HEK293 (cell line): ENCODE results near the gene PROKR2.

Experiments used
- CTCF ChIA-PET: fragments of 350-600 bp; formaldehyde crosslinking; extraction: SDS; loops from one replicate; lab custom pipeline; 2021; ENCODE audit warnings: antibody characterized with exemption; lab: Yijun Ruan, JAX
- POLR2A ChIA-PET: fragments of 300-600 bp; formaldehyde crosslinking; extraction: SDS; loops from one replicate; lab custom pipeline; 2020; ENCODE audit warnings: antibody characterized with exemption, inconsistent platforms; lab: Yijun Ruan, JAX
- H3K27ac ChIP-seq: fragments of 200-500 bp; sonication (Bioruptor generic); 2 replicates; pipeline ENCODE4 v1.5.1; 2014; ENCODE audit warnings: low read depth, low read length, control low read depth, inconsistent platforms; ENCODE audit errors: extremely low read depth
- H3K36me3 ChIP-seq, 2 experiments: fragments of 200-500 bp in 1 of 2; sonication (Bioruptor generic) in 1 of 2; 1 replicate in 1 of 2; 2 replicates in 1 of 2; pipeline ENCODE4 v1.5.1; 2014 to 2017; ENCODE audit warnings: inconsistent platforms in 2 of 2, low read length in 2 of 2; ENCODE audit not compliant: control insufficient read depth in 2 of 2, insufficient read depth in 1 of 2
- H3K4me1 ChIP-seq: fragments of 200-500 bp; sonication (Bioruptor generic); 2 replicates; pipeline ENCODE4 v1.5.1; 2014; ENCODE audit warnings: mild to moderate bottlenecking, low read length, inconsistent platforms; ENCODE audit not compliant: control insufficient read depth, insufficient read depth
- H3K4me3 ChIP-seq: 2 replicates; pipeline ENCODE4 v1.5.1; 2011; ENCODE audit warnings: low read depth, mild to moderate bottlenecking, control low read depth, low read length, moderate library complexity
- H3K9me3 ChIP-seq: fragments of 200-500 bp; sonication (Bioruptor generic); 2 replicates; pipeline ENCODE4 v1.5.1; 2014; ENCODE audit warnings: low read depth, low read length, inconsistent platforms; ENCODE audit not compliant: control insufficient read depth, insufficient read depth
- ATF2 ChIP-seq: fragments of 450-650 bp; formaldehyde crosslinking; IDR thresholded peaks from 2 replicates; pipeline ENCODE4 v1.5.1; 2016; ENCODE audit warnings: missing biosample characterization, missing genetic modification characterization, low read depth
- GFI1B ChIP-seq: fragments of 450-650 bp; formaldehyde crosslinking; IDR thresholded peaks from 2 replicates; pipeline ENCODE4 v1.5.1; 2016; ENCODE audit warnings: missing biosample characterization, missing genetic modification characterization
- GLI2 ChIP-seq: fragments of 450-650 bp; formaldehyde crosslinking; IDR thresholded peaks from 2 replicates; pipeline ENCODE4; 2017; ENCODE audit warnings: missing biosample characterization, missing genetic modification characterization, low read depth, borderline replicate concordance
- IKZF3 ChIP-seq: fragments of 450-650 bp; IDR thresholded peaks from 2 replicates; pipeline ENCODE4 v1.5.0; 2018; ENCODE audit warnings: missing biosample characterization, mild to moderate bottlenecking, missing genetic modification characterization, moderate library complexity
- KLF7 ChIP-seq: fragments of 450-650 bp; formaldehyde crosslinking; IDR thresholded peaks from 2 replicates; pipeline ENCODE4 v1.5.1; 2016; ENCODE audit warnings: missing biosample characterization, missing genetic modification characterization, borderline replicate concordance
- MEIS1 ChIP-seq: sonication (generic); formaldehyde crosslinking; IDR thresholded peaks from 2 replicates; pipeline ENCODE4 v1.8.1; 2022; ENCODE audit warnings: missing genetic modification reagents, mild to moderate bottlenecking, borderline replicate concordance
- MYNN ChIP-seq: fragments of 450-650 bp; formaldehyde crosslinking; IDR thresholded peaks from 2 replicates; pipeline ENCODE4 v1.5.1; 2016; ENCODE audit warnings: missing biosample characterization, missing genetic modification characterization, borderline replicate concordance
- OVOL3 ChIP-seq: fragments of 450-650 bp; formaldehyde crosslinking; IDR thresholded peaks from 2 replicates; pipeline ENCODE4 v1.5.1; 2016; ENCODE audit warnings: missing biosample characterization, missing genetic modification characterization
- ZBTB17 ChIP-seq: fragments of 450-650 bp; formaldehyde crosslinking; IDR thresholded peaks from 2 replicates; pipeline ENCODE4 v1.5.1; 2016; ENCODE audit warnings: missing biosample characterization, missing genetic modification characterization
- ZBTB6 ChIP-seq: fragments of 450-650 bp; formaldehyde crosslinking; IDR thresholded peaks from 2 replicates; pipeline ENCODE4 v1.5.1; 2017; ENCODE audit warnings: missing biosample characterization, missing genetic modification characterization
- ZEB2 ChIP-seq: fragments of 450-650 bp; formaldehyde crosslinking; IDR thresholded peaks from 2 replicates; pipeline ENCODE4 v1.5.1; 2016; ENCODE audit warnings: missing biosample characterization, missing genetic modification characterization
- ZIC2 ChIP-seq: fragments of 450-650 bp; formaldehyde crosslinking; IDR thresholded peaks from 2 replicates; pipeline ENCODE4 v1.5.1; 2016; ENCODE audit warnings: missing biosample characterization, missing genetic modification characterization
- ZNF148 ChIP-seq: fragments of 450-650 bp; formaldehyde crosslinking; IDR thresholded peaks from 2 replicates; pipeline ENCODE4 v1.5.0; 2017; ENCODE audit warnings: missing biosample characterization, missing genetic modification characterization, borderline replicate concordance
- ZNF175 ChIP-seq: fragments of 450-650 bp; formaldehyde crosslinking; IDR thresholded peaks from 2 replicates; pipeline ENCODE4 v1.5.1; 2016; ENCODE audit warnings: missing biosample characterization, missing genetic modification characterization
- ZNF2 ChIP-seq: fragments of 450-650 bp; formaldehyde crosslinking; IDR thresholded peaks from 2 replicates; pipeline ENCODE4 v1.5.1; 2016; ENCODE audit warnings: missing biosample characterization, missing genetic modification characterization
- ZNF23 ChIP-seq: fragments of 450-650 bp; formaldehyde crosslinking; IDR thresholded peaks from 2 replicates; pipeline ENCODE4 v1.5.1; 2016; ENCODE audit warnings: missing biosample characterization, missing genetic modification characterization, borderline replicate concordance
- ZNF24 ChIP-seq: fragments of 450-650 bp; formaldehyde crosslinking; IDR thresholded peaks from 2 replicates; pipeline ENCODE4 v1.5.1; 2016; ENCODE audit warnings: missing biosample characterization, missing genetic modification characterization
- ZNF350 ChIP-seq: fragments of 450-650 bp; formaldehyde crosslinking; IDR thresholded peaks from 2 replicates; pipeline ENCODE4 v1.5.0; 2017; ENCODE audit warnings: missing biosample characterization, mild to moderate bottlenecking, missing genetic modification characterization
- ZNF529 ChIP-seq: fragments of 450-650 bp; formaldehyde crosslinking; IDR thresholded peaks from 2 replicates; pipeline ENCODE4 v1.5.1; 2017; ENCODE audit warnings: missing genetic modification characterization, missing biosample characterization; ENCODE audit not compliant: insufficient replicate concordance
- ZNF555 ChIP-seq: fragments of 450-650 bp; formaldehyde crosslinking; conservative IDR thresholded peaks from 2 replicates; pipeline ENCODE4 v1.5.1; 2017; ENCODE audit warnings: missing biosample characterization, mild to moderate bottlenecking, missing genetic modification characterization, inconsistent platforms
- ZNF660 ChIP-seq: fragments of 450-650 bp; IDR thresholded peaks from 2 replicates; pipeline ENCODE4 v1.5.1; 2018; ENCODE audit warnings: missing biosample characterization, mild to moderate bottlenecking, missing genetic modification characterization
- ZNF76 ChIP-seq: fragments of 450-650 bp; formaldehyde crosslinking; IDR thresholded peaks from 2 replicates; pipeline ENCODE4; 2016; ENCODE audit warnings: low read depth, missing biosample characterization, missing genetic modification characterization, borderline replicate concordance
- TF ChIP-seq, protein P1 (sequence below): fragments of 450-650 bp; formaldehyde crosslinking; IDR thresholded peaks from 2 replicates; pipeline ENCODE4 v1.5.1; 2016; ENCODE audit warnings: missing biosample characterization, missing genetic modification characterization
- TF ChIP-seq, protein P2 (sequence below): fragments of 450-650 bp; formaldehyde crosslinking; IDR thresholded peaks from 2 replicates; pipeline ENCODE4 v1.5.1; 2016; ENCODE audit warnings: missing biosample characterization, missing genetic modification characterization
- TF ChIP-seq, protein P3 (sequence below): fragments of 450-650 bp; formaldehyde crosslinking; IDR thresholded peaks from 2 replicates; pipeline ENCODE4 v1.5.1; 2016; ENCODE audit warnings: missing biosample characterization, missing genetic modification characterization
- TF ChIP-seq, protein P4 (sequence below): fragments of 450-650 bp; IDR thresholded peaks from 2 replicates; pipeline ENCODE4 v1.5.1; 2018; ENCODE audit warnings: missing biosample characterization, mild to moderate bottlenecking, missing genetic modification characterization

Gene PROKR2

GRCh38 chr20:5279661-5280060 lies 37.1 kb downstream of the PROKR2 start:
- Histone ChIP-seq H3K4me1 (no peaks in the 10 kb centered on the region), H3K27ac (no peak overlapping the region)
- POLR2A ChIA-PET, result no interaction called here
- CTCF ChIA-PET, result interaction anchor here (0.7 kb wide), 1 partner anchor 161 kb away, joined by 3 read pairs; no protein-coding TSS in a partner anchor
- TF ChIP-seq GLI2 (tag by site-specific recombination) (no peak), ZNF76 (tag by site-specific recombination) (no peak), ZBTB6 (tag by site-specific recombination) (no peak), IKZF3 (no peak), ZEB2 (no peak), ZNF175 (no peak), ZBTB17 (no peak), KLF7 (no peak), ZNF2 (no peak), ZNF350 (tag by site-specific recombination) (no peak), ZNF148 (tag by site-specific recombination) (no peak), MEIS1 (no peak), ZNF660 (tag by site-specific recombination) (no peak), ZNF555 (no peak), ZNF24 (tag by site-specific recombination) (no peak), ZNF23 (no peak)
- TF ChIP-seq, protein P1, sequence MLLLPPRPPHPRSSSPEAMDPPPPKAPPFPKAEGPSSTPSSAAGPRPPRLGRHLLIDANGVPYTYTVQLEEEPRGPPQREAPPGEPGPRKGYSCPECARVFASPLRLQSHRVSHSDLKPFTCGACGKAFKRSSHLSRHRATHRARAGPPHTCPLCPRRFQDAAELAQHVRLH, result no peak
- TF ChIP-seq, protein P2, sequence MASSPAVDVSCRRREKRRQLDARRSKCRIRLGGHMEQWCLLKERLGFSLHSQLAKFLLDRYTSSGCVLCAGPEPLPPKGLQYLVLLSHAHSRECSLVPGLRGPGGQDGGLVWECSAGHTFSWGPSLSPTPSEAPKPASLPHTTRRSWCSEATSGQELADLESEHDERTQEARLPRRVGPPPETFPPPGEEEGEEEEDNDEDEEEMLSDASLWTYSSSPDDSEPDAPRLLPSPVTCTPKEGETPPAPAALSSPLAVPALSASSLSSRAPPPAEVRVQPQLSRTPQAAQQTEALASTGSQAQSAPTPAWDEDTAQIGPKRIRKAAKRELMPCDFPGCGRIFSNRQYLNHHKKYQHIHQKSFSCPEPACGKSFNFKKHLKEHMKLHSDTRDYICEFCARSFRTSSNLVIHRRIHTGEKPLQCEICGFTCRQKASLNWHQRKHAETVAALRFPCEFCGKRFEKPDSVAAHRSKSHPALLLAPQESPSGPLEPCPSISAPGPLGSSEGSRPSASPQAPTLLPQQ, result no peak
- TF ChIP-seq, protein P3, sequence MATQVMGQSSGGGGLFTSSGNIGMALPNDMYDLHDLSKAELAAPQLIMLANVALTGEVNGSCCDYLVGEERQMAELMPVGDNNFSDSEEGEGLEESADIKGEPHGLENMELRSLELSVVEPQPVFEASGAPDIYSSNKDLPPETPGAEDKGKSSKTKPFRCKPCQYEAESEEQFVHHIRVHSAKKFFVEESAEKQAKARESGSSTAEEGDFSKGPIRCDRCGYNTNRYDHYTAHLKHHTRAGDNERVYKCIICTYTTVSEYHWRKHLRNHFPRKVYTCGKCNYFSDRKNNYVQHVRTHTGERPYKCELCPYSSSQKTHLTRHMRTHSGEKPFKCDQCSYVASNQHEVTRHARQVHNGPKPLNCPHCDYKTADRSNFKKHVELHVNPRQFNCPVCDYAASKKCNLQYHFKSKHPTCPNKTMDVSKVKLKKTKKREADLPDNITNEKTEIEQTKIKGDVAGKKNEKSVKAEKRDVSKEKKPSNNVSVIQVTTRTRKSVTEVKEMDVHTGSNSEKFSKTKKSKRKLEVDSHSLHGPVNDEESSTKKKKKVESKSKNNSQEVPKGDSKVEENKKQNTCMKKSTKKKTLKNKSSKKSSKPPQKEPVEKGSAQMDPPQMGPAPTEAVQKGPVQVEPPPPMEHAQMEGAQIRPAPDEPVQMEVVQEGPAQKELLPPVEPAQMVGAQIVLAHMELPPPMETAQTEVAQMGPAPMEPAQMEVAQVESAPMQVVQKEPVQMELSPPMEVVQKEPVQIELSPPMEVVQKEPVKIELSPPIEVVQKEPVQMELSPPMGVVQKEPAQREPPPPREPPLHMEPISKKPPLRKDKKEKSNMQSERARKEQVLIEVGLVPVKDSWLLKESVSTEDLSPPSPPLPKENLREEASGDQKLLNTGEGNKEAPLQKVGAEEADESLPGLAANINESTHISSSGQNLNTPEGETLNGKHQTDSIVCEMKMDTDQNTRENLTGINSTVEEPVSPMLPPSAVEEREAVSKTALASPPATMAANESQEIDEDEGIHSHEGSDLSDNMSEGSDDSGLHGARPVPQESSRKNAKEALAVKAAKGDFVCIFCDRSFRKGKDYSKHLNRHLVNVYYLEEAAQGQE, result no peak
- TF ChIP-seq, all 188 proteins: peak for 0
- Histone ChIP-seq H3K4me3 (no peak overlapping the region), H3K36me3 (no peaks in the 10 kb centered on the region), H3K9me3 (no peaks in the 10 kb centered on the region)

DNA sequence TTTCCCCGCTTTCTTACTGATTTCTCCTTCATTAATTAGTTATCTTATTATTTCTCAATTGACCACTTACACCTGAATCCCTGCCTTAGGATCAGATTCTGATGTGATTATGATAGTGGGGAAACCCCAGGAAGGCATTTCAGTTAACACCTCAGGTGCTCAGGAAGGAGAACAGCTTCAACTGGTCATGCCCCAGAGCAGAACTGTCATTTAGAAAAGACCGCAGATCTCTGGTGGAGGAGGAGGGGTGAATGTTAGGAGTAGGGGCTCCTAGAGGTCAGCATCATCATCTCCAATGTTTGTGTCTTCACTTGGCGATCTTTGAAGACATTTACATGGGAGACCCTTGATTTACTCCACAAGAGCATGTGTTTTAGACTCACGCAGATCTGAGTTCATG lies 44.5 kb downstream of the PROKR2 start:
- no peaks in the 10 kb centered on the region for H3K36me3 ChIP-seq
- H3K4me3 ChIP-seq, result no peak overlapping the region
- H3K9me3 ChIP-seq, result no peaks in the 10 kb centered on the region
- CTCF ChIA-PET, result no interaction called here
- POLR2A ChIA-PET, result no interaction called here
- H3K27ac ChIP-seq, result no peak overlapping the region
- no peaks in the 10 kb centered on the region for H3K4me1 ChIP-seq
- TF ChIP-seq, protein P4, sequence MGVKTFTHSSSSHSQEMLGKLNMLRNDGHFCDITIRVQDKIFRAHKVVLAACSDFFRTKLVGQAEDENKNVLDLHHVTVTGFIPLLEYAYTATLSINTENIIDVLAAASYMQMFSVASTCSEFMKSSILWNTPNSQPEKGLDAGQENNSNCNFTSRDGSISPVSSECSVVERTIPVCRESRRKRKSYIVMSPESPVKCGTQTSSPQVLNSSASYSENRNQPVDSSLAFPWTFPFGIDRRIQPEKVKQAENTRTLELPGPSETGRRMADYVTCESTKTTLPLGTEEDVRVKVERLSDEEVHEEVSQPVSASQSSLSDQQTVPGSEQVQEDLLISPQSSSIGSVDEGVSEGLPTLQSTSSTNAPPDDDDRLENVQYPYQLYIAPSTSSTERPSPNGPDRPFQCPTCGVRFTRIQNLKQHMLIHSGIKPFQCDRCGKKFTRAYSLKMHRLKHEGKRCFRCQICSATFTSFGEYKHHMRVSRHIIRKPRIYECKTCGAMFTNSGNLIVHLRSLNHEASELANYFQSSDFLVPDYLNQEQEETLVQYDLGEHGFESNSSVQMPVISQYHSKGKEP (tag by site-specific recombination), result no peak
- TF ChIP-seq GFI1B (tag by site-specific recombination) (no peak), ZIC2 (tag by site-specific recombination) (no peak), MYNN (tag by site-specific recombination) (no peak), ZNF175 (no peak), OVOL3 (tag by site-specific recombination) (no peak), ZNF529 (tag by site-specific recombination) (no peak), ATF2 (tag by site-specific recombination) (no peak)
